ENCODE results near the gene CASK.

DNA sequence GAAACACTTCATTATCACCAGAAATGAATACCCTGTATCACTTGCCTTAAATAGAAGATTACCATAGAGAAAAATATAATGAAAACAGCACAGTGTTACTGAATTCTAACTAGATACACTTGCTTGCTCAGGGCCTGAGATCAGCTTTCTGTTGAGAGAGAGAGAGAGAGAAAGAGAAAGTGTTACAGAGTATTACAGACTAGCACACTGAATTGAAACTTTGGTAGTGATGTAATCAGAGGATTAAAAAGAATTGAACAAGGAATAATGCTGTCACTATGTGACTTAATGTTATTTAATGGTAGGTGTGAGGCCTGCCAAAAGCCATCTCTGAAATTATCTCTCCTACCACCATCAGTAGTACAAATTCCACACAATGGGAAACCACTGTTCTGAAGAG, 35.5 kb upstream of the CASK start:
- TF ChIP-seq POLR2AphosphoS5 (IDR thresholded peaks at IDR 0.05; ENCODE audit: borderline replicate concordance, low read depth, low read length) (no peak), FOXP2 (optimal IDR thresholded peaks at IDR 0.05; ENCODE audit: control extremely low read depth, extremely low read length, insufficient read depth) (no peak)
